ENCODE measurements around the gene PRSS58. TPM values are rescaled to one million over a fixed set of nuclear protein-coding genes. Genes with fewer than 3 reads are reported as not detected.
A peak's percentile ranks its signal among the peaks of the same experiment; 100 is the strongest.

Gene PRSS58
- total and polyA plus RNA-seq, 5 experiments from 2014 or later, result not detected

- Mint-ChIP-seq H3K36me3 (peaks cover 0 to 23% (median 7%) of the 10 kb centered on the region in 3 donors), H3K9me3 (peaks cover 5 to 37% (median 17%) of the 10 kb centered on the region in 9 donors), H3K27ac (no peak overlapping the region), H3K4me3 (no peak overlapping the region), H3K4me1 (no peaks in the 10 kb centered on the region), H3K27me3 (peaks cover 22 to 35% (median 27%) of the 10 kb centered on the region in 5 donors)
- ATAC-seq (no peak), DNase-seq (no peak)
- POLR2A ChIA-PET, result no interaction called here
These were observed 17.2 kb upstream of the PRSS58 start for GRCh38 chr7:142275028-142275427.

GRCh38 chr7:142272841-142273240 lies 15.0 kb upstream of the PRSS58 start:
- Mint-ChIP-seq H3K27ac (no peak overlapping the region), H3K27me3 (peaks cover 19 to 41% (median 29%) of the 10 kb centered on the region in 5 donors), H3K9me3 (peaks cover 5 to 37% (median 17%) of the 10 kb centered on the region in 9 donors), H3K4me3 (no peak overlapping the region), H3K4me1 (no peaks in the 10 kb centered on the region), H3K36me3 (peaks cover 0 to 23% (median 7%) of the 10 kb centered on the region in 3 donors)
- ATAC-seq (no peak), DNase-seq (no peak)
- POLR2A ChIA-PET, result no interaction called here

- Mint-ChIP-seq H3K27me3 (peaks cover 4 to 33% (median 13%) of the 10 kb centered on the region in 5 donors), H3K9me3 (peaks cover 0 to 18% (median 0%) of the 10 kb centered on the region in 9 donors), H3K36me3 (peaks cover 0 to 3% (median 0%) of the 10 kb centered on the region in 3 donors), H3K27ac (no peak overlapping the region), H3K4me1 (no peaks in the 10 kb centered on the region), H3K4me3 (no peak overlapping the region)
- DNase-seq (no peak), ATAC-seq (no peak)
- POLR2A ChIA-PET, result no interaction called here
These were observed 5.9 kb upstream of the PRSS58 start for GRCh38 chr7:142263598-142264380.

GRCh38 chr7:142250705-142251104 lies 7.2 kb downstream of the PRSS58 start:
- ATAC-seq (no peak), DNase-seq (no peak)
- Mint-ChIP-seq H3K36me3 (no peaks in the 10 kb centered on the region), H3K4me1 (no peaks in the 10 kb centered on the region), H3K4me3 (peak overlapping the region in 1 of 10 donors; percentile 48), H3K27ac (no peak overlapping the region), H3K27me3 (peaks cover 0 to 13% (median 11%) of the 10 kb centered on the region in 5 donors), H3K9me3 (peaks cover 0 to 2% (median 0%) of the 10 kb centered on the region in 9 donors)
- POLR2A ChIA-PET, result no interaction called here

- no peak for DNase-seq
- Mint-ChIP-seq H3K4me1 (no peaks in the 10 kb centered on the region), H3K27me3 (peaks cover 0 to 18% (median 12%) of the 10 kb centered on the region in 5 donors), H3K27ac (no peak overlapping the region), H3K36me3 (no peaks in the 10 kb centered on the region), H3K9me3 (peaks cover 0 to 2% (median 0%) of the 10 kb centered on the region in 9 donors), H3K4me3 (no peak overlapping the region)
- POLR2A ChIA-PET, result no interaction called here
- ATAC-seq, result no peak
These were observed 7.9 kb downstream of the PRSS58 start for GRCh38 chr7:142249918-142250317.

- DNase-seq, result no peak
- Mint-ChIP-seq H3K9me3 (peaks cover 0 to 2% (median 0%) of the 10 kb centered on the region in 9 donors), H3K4me3 (peak overlapping the region in 4 of 10 donors; percentile 16 to 55 (median 39)), H3K27me3 (peaks cover 0 to 31% (median 15%) of the 10 kb centered on the region in 5 donors), H3K4me1 (no peaks in the 10 kb centered on the region), H3K36me3 (no peaks in the 10 kb centered on the region), H3K27ac (peak overlapping the region in 3 of 10 donors; percentile 7 to 77 (median 31))
- POLR2A ChIA-PET, result no interaction called here
- ATAC-seq, result no peak
These were observed 9.4 kb downstream of the PRSS58 start for GRCh38 chr7:142248166-142249160.

GRCh38 chr7:142243823-142244222 lies 14.0 kb downstream of the PRSS58 start:
- Mint-ChIP-seq H3K4me3 (no peak overlapping the region), H3K27ac (no peak overlapping the region), H3K27me3 (peaks cover 4 to 38% (median 23%) of the 10 kb centered on the region in 5 donors), H3K36me3 (no peaks in the 10 kb centered on the region), H3K4me1 (no peaks in the 10 kb centered on the region), H3K9me3 (no peaks in the 10 kb centered on the region)
- DNase-seq (no peak), ATAC-seq (no peak)
- POLR2A ChIA-PET, result no interaction called here

GRCh38 chr7:142240546-142240945 lies 17.3 kb downstream of the PRSS58 start:
- H3K27me3 Mint-ChIP-seq, result peaks cover 7 to 28% (median 14%) of the 10 kb centered on the region in 5 donors
- H3K27ac Mint-ChIP-seq, result no peak overlapping the region
- POLR2A ChIA-PET, result no interaction called here
- H3K4me1 Mint-ChIP-seq, result no peaks in the 10 kb centered on the region
- ATAC-seq (no peak), DNase-seq (no peak)
- no peak overlapping the region for H3K4me3 Mint-ChIP-seq
- H3K36me3 Mint-ChIP-seq, result no peaks in the 10 kb centered on the region
- peaks cover 0 to 8% (median 0%) of the 10 kb centered on the region in 9 donors for H3K9me3 Mint-ChIP-seq

GRCh38 chr7:142231716-142232115 lies 26.1 kb downstream of the PRSS58 start:
- no peaks in the 10 kb centered on the region for H3K36me3 Mint-ChIP-seq
- no peak for ATAC-seq
- no peak overlapping the region for H3K27ac Mint-ChIP-seq
- peaks cover 2 to 29% (median 7%) of the 10 kb centered on the region in 5 donors for H3K27me3 Mint-ChIP-seq
- H3K4me1 Mint-ChIP-seq, result no peaks in the 10 kb centered on the region
- peaks cover 0 to 12% (median 0%) of the 10 kb centered on the region in 9 donors for H3K9me3 Mint-ChIP-seq
- H3K4me3 Mint-ChIP-seq, result no peak overlapping the region
- POLR2A ChIA-PET, result no interaction called here
- no peak for DNase-seq

GRCh38 chr7:142228537-142229104 lies 29.2 kb downstream of the PRSS58 start:
- POLR2A ChIA-PET, result no interaction called here
- no peak for ATAC-seq
- no peaks in the 10 kb centered on the region for H3K4me1 Mint-ChIP-seq

More at GRCh38 chr7:142228537-142229104, 29.2 kb downstream of the PRSS58 start:
- H3K27ac Mint-ChIP-seq, result no peak overlapping the region
- no peak for DNase-seq
- peaks cover 0 to 2% (median 0%) of the 10 kb centered on the region in 9 donors for H3K9me3 Mint-ChIP-seq
- H3K4me3 Mint-ChIP-seq, result no peak overlapping the region
- H3K27me3 Mint-ChIP-seq, result peaks cover 6 to 25% (median 14%) of the 10 kb centered on the region in 5 donors
- no peaks in the 10 kb centered on the region for H3K36me3 Mint-ChIP-seq

Data from naive thymus-derived CD8-positive, alpha-beta T cell (primary cell).